ENCODE results near the gene PHACTR1.

PHACTR1 gene

GRCh38 chr6:13260831-13261230 is 544.3 kb downstream of the PHACTR1 start:
- no peak for TF ChIP-seq CTCF (conservative IDR thresholded peaks at IDR 0.05; ENCODE audit: low read depth)
- no peak for DNase-seq (ENCODE audit: low spot score)
- ChIA-PET CTCF (no interaction called here), POLR2A (ENCODE audit: low non-redundant PET) (no interaction called here)
- H3K27ac ChIP-seq: no peak overlapping the region

GRCh38 chr6:13261464-13261994 is 545.0 kb downstream of the PHACTR1 start:
- POLR2A ChIA-PET (ENCODE audit: low non-redundant PET): no interaction called here
- H3K27ac ChIP-seq: no peak overlapping the region
- CTCF ChIA-PET: no interaction called here
- TF ChIP-seq CTCF (conservative IDR thresholded peaks at IDR 0.05; ENCODE audit: low read depth): no peak
- DNase-seq (ENCODE audit: low spot score): no peak

- ChIA-PET POLR2A (ENCODE audit: low non-redundant PET) (no interaction called here), CTCF (no interaction called here)
- no peak overlapping the region for H3K27ac ChIP-seq
- DNase-seq (ENCODE audit: low spot score): no peak
- no peak for TF ChIP-seq CTCF (conservative IDR thresholded peaks at IDR 0.05; ENCODE audit: low read depth)
Measured at GRCh38 chr6:13262302-13263230, 546.0 kb downstream of the PHACTR1 start.

GRCh38 chr6:13263669-13264068 is 547.1 kb downstream of the PHACTR1 start:
- no peak overlapping the region for H3K27ac ChIP-seq
- CTCF ChIA-PET: no interaction called here
- DNase-seq (ENCODE audit: low spot score): no peak
- no peak for TF ChIP-seq CTCF (conservative IDR thresholded peaks at IDR 0.05; ENCODE audit: low read depth)
- POLR2A ChIA-PET (ENCODE audit: low non-redundant PET): no interaction called here

GRCh38 chr6:13267142-13267651 is 550.6 kb downstream of the PHACTR1 start:
- ChIA-PET POLR2A (ENCODE audit: low non-redundant PET) (no interaction called here), CTCF (no interaction called here)
- DNase-seq (ENCODE audit: low spot score): no peak
- no peak overlapping the region for H3K27ac ChIP-seq
- TF ChIP-seq CTCF (conservative IDR thresholded peaks at IDR 0.05; ENCODE audit: low read depth): no peak

- no peak for TF ChIP-seq CTCF (conservative IDR thresholded peaks at IDR 0.05; ENCODE audit: low read depth)
- CTCF ChIA-PET: interaction anchor here (0.7 kb wide), 1 partner anchor 524 kb away, joined by 3 read pairs; no protein-coding TSS in a partner anchor
- no peak overlapping the region for H3K27ac ChIP-seq
- DNase-seq (ENCODE audit: low spot score): peak; percentile 68
- POLR2A ChIA-PET (ENCODE audit: low non-redundant PET): no interaction called here
Measured at GRCh38 chr6:13268913-13269518, 552.4 kb downstream of the PHACTR1 start.
